ENCODE measurements around the gene HDAC4. TPM values are rescaled to one million over a fixed set of nuclear protein-coding genes. Genes with fewer than 3 reads are reported as not detected.

HDAC4 gene
- total and polyA plus RNA-seq, 2 of the 4 experiments (the other 2 are of a cell fraction) = 4.1 to 7.2 TPM

- no peak overlapping the region for H2AFZ ChIP-seq (replicated peaks; ENCODE audit: low read length, poor library complexity)
- TF ChIP-seq CHD1 (IDR thresholded peaks at IDR 0.05; ENCODE audit: low read depth, low read length) (no peak), MAFK (IDR thresholded peaks at IDR 0.05; ENCODE audit: low read depth, low read length) (no peak), ELK1 (IDR thresholded peaks at IDR 0.05; ENCODE audit: borderline replicate concordance, low read depth, low read length) (no peak), POLR2A (IDR thresholded peaks at IDR 0.05; ENCODE audit: low read depth, low read length) (no peak), USF2 (IDR thresholded peaks at IDR 0.05; ENCODE audit: low read depth, low read length) (no peak), MXI1 (IDR thresholded peaks at IDR 0.05; ENCODE audit: borderline replicate concordance, low read depth, low read length) (no peak), SMC3 (IDR thresholded peaks at IDR 0.05; ENCODE audit: low read depth, low read length) (no peak)
- H4K8ac ChIP-seq (ENCODE audit: low read depth in 2 of 2, low read length in 2 of 2) = no peak overlapping the region
- POLR2A ChIA-PET (ENCODE audit: unreplicated experiment) = no interaction called here
- H3K79me1 ChIP-seq (ENCODE audit: low read depth in 1 of 2, low read length in 2 of 2) = peaks cover 48 to 68% of the 10 kb centered on the region in 2 experiments
- H4K5ac ChIP-seq (ENCODE audit: low read depth, low read length) = no peak overlapping the region
- no peak overlapping the region for H2BK5ac ChIP-seq (ENCODE audit: low read depth, low read length, poor library complexity, severe bottlenecking)
- no peak overlapping the region; the same call in 1 of the 2 replicates for H4K91ac ChIP-seq (ENCODE audit: insufficient read depth, low read depth, low read length)
- CTCF ChIA-PET = no interaction called here
- H3K27me3 ChIP-seq (ENCODE audit: control insufficient read depth, insufficient read depth, low read length) = no peaks in the 10 kb centered on the region
- no peak overlapping the region for H2BK20ac ChIP-seq (ENCODE audit: low read depth, low read length)
- DNase-seq (no peak), ATAC-seq (ENCODE audit: low read depth) (no peak)
- H3K4me2 ChIP-seq (ENCODE audit: low read depth, low read length) = no peak overlapping the region
- H3K4me3 ChIP-seq (ENCODE audit: insufficient read depth, low read depth, low read length) = no peak overlapping the region
- no peaks in the 10 kb centered on the region for H4K20me1 ChIP-seq (ENCODE audit: insufficient read depth, low read length)
- no peak overlapping the region for H3K14ac ChIP-seq (replicated peaks; ENCODE audit: low read depth, low read length)
- no peak overlapping the region for H3K4ac ChIP-seq (ENCODE audit: low read depth, low read length)
- H3K9me3 ChIP-seq (ENCODE audit: control insufficient read depth, insufficient read depth, low read length) = no peaks in the 10 kb centered on the region
- H3K56ac ChIP-seq (ENCODE audit: extremely low read depth, insufficient read depth, low read length) = no peak overlapping the region
- BruUV-seq (replicated peaks) = no TSS peak
- dilution Hi-C loops (cut with HindIII; ENCODE audit: low sequenced_read_pairs, unreplicated experiment) (no loop called here), in situ Hi-C loops (cut with MboI; ENCODE audit: low sequenced_read_pairs) (no loop called here), intact Hi-C loops (cut with micrococcal nuclease) (no loop called here)
- peak overlapping the region; percentile 15; the same call in 1 of the 2 replicates for H2AK5ac ChIP-seq (ENCODE audit: low read depth, low read length)
- H3K27ac ChIP-seq (ENCODE audit: insufficient read depth, low read length) = no peak overlapping the region
- no peak overlapping the region for H3K18ac ChIP-seq (ENCODE audit: low read depth, low read length)
- no peak overlapping the region for H2BK120ac ChIP-seq (ENCODE audit: low read depth, low read length)
- peaks cover 13% of the 10 kb centered on the region for H3K4me1 ChIP-seq (ENCODE audit: control insufficient read depth, insufficient read depth, low read length)
- no peak overlapping the region for H3K9ac ChIP-seq (ENCODE audit: low read depth, low read length)
- no peak overlapping the region for H2AK9ac ChIP-seq (replicated peaks; ENCODE audit: low read depth, low read length, poor library complexity)
- H3K9me1 ChIP-seq (ENCODE audit: insufficient read depth, low read length) = peaks cover 13% of the 10 kb centered on the region
- H3K23ac ChIP-seq (ENCODE audit: low read depth, low read length) = no peak overlapping the region
- H2BK15ac ChIP-seq (ENCODE audit: low read depth, low read length) = no peak overlapping the region
- 96% methylated on average over 7 of the region's 11 CpGs; no CpG with 5 or more reads in 1 of the 2 experiments for whole genome bisulfite sequencing, 2 experiments (ENCODE audit: extremely low coverage in 2 of 2, insufficient read length in 1 of 2)
- H3K36me3 ChIP-seq (ENCODE audit: control insufficient read depth, insufficient read depth, low read length) = no peaks in the 10 kb centered on the region
Observed at GRCh38 chr2:239246723-239247122, 154.1 kb downstream of the HDAC4 start.

Data from IMR-90 (cell line).